GM12873 (cell line): ENCODE data around the gene WDR38.

Source experiments
- TF ChIP-seq, protein P1 (sequence below): IDR thresholded peaks from 2 replicates; pipeline ENCODE4 v1.5.1; 2012; ENCODE audit warnings: low read depth, mild to moderate bottlenecking, moderate library complexity, low read length, control low read depth; ENCODE audit not compliant: insufficient read depth; ENCODE audit errors: missing control alignments

WDR38 gene

DNA sequence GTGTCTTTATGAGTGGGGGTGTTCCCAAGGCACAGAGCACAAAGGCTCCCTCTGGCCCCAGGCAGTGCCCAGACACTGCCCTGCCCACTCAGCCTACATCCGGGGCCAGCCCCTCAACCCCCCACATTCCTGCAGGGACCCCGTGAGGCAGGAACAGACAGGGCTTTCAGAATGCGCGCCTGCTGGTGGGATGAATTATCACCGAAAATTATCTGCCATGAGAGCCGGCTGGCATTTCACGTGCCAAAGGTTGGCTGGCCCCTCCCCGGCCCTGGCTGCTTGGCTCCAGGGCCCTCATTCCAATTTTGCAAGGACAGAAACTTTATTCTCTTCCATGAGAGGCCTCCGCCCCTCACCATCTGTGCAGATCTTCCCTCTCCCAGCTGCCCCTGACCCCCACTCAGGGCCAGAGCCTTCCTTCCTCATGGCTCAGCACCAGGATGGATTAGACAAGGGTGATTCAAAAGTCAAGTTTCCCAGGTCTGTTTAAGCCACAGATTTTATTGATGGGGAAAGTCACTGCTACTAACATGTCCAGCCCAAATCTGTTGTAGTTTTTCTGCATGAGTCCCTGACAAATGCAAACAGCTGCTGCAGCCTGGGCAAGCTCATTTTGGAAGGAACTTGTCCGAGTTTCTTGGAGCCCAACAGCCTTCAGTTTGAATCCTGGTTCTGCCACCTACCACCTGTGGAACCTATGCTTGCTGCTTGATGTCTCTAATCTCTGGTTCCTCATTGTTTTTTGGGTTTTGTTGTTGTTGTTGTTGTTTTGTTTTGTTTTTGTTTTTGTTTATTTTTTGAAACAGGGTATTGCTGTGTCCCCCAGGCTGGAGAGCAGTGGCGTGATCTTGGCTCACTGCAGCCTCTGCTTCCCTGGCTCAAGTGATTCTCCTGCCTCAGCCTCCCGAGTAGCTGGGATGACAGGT, 32.3 kb upstream of the WDR38 start:
- TF ChIP-seq, protein P1, sequence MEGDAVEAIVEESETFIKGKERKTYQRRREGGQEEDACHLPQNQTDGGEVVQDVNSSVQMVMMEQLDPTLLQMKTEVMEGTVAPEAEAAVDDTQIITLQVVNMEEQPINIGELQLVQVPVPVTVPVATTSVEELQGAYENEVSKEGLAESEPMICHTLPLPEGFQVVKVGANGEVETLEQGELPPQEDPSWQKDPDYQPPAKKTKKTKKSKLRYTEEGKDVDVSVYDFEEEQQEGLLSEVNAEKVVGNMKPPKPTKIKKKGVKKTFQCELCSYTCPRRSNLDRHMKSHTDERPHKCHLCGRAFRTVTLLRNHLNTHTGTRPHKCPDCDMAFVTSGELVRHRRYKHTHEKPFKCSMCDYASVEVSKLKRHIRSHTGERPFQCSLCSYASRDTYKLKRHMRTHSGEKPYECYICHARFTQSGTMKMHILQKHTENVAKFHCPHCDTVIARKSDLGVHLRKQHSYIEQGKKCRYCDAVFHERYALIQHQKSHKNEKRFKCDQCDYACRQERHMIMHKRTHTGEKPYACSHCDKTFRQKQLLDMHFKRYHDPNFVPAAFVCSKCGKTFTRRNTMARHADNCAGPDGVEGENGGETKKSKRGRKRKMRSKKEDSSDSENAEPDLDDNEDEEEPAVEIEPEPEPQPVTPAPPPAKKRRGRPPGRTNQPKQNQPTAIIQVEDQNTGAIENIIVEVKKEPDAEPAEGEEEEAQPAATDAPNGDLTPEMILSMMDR = no peak

DNA sequence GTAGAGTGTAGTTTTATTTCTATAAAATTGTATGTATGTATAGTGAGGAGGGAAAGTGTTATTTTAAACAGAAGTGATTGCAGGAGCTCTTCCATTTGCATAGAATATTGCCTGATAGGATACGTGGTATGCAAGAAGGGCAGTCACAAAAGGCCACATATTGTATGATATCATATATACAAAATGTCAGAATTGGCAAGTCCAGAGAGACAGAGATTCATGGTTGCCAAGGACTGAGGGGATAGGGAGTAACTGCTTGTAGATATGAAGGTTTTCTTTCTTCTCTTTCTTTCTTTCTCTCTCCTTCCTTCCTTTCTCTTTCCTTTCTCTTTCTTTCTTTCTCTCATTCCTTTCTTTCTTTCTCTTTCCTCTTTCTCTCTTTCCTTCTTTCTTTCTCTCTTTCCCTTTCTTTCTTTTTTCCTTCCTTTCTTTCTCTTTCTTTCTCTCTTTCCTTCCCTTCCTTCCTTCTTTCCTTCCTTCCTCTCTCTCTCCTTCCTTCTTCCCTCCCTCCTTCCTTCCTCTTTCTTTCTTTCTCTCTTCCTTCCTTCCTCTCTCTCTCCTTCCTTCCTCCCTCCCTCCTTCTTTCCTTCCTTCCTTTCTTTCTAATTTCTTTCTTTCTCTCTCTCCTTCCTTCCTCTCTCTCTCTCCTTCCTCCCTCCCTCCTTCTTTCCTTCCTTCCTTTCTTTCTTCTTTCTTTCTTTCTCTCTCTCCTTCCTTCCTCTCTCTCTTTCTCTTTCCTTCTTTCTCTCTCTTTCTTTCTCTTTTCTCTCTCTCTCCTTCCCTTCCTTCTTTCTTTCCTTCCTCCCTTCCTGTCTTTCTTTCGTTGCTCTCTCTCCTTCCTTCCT, 24.5 kb upstream of the WDR38 start:
- TF ChIP-seq, protein P1 = no peak

DNA sequence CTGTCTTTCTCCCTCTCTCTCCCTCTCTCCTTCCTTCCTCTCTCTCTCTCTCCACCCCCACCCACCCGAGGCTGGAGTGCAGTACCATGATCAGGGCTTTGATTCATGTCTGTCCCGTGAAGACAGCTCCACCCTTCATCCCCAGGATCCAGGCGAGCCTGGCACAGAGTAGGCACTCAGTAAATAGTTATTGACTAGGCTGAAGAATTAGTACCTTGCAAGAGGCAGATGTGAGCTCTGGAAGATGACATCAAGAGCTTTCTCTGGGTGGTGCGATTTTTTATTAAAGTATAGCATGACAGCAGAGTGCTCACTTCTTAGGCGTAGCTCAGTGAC, 24.0 kb upstream of the WDR38 start:
- TF ChIP-seq, protein P1 = no peak

DNA sequence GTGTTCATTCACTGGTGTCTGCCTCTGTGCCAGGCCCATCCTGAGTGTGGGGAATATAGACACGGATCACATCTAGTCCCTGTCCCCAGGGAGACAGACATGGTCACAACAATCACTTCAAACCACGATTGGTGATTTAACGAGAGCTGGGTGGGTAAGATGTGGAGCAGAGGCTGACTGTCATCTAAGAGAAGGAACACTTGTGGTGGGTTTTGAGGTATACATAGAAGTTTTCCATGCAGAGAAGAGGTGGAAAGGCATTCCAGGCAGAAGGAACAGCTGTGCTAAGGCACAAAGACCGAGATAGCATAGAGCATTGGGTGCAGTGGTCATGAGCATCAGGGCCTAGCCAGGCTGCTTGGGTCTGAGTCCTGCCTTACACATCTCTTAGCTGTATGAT, 22.7 kb upstream of the WDR38 start:
- TF ChIP-seq, protein P1 = no peak

GRCh38 chr9:124831642-124832364, 21.5 kb upstream of the WDR38 start:
- TF ChIP-seq, protein P1 = no peak

DNA sequence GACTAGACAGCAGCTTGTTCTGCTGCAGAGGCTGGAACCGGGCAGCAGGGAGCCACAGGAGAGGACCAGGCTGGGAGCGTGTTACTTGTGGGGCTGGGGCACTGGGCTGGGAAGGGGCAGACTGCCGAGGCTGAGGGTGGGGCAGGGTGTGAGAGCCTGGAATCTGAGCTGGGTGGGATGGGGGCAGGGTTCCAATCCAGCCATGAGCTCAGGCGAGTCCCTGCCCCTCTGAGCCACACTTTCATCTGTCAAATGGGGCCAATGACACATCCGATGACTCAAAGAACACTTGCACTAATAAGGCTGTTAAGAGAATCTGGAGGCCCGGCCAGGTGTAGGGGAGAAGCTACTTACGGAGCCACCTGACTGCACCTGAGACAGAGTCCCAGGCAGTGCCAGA, 18.7 kb upstream of the WDR38 start:
- TF ChIP-seq, protein P1 = no peak
